Measurements from ENCODE around the gene CMIP. TPM values are rescaled to one million over a fixed set of nuclear protein-coding genes. Genes with fewer than 3 reads are reported as not detected.

Gene CMIP
- total RNA-seq, 1 donor from 2014 or later: 19.1 TPM

DNA sequence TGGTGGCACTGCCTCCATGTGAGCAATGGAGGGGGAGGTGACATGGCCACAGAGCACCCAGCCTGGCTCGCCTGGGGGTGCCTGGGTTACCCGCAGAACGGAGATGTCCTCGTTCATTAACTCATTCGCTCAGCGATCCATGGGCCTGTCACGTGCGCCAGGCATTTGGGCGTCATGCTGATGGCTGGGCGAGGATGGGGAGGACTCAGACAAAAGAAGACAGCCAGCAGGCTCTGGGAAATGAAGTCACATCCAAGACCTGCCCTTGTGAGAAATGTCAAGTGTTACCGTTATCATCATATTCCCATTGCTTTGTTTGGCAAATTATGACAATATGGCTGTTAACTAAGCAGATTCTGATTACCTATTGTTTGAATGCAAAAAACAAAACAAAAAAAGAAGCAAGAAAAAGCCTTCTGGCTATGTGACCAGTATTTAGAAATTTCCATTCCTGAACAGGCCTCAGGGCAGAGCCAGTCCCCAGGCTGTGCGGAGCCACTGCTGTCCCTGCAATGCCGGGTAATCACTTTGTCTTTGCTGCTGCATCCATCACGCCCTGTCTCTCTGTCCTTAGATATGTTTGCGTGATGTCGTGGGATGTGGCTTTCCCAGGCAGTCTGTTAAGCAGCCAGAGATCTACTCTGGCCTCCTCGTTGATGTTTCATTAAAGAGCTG lies 57.9 kb downstream of the CMIP start:
- TF ChIP-seq, protein P1, sequence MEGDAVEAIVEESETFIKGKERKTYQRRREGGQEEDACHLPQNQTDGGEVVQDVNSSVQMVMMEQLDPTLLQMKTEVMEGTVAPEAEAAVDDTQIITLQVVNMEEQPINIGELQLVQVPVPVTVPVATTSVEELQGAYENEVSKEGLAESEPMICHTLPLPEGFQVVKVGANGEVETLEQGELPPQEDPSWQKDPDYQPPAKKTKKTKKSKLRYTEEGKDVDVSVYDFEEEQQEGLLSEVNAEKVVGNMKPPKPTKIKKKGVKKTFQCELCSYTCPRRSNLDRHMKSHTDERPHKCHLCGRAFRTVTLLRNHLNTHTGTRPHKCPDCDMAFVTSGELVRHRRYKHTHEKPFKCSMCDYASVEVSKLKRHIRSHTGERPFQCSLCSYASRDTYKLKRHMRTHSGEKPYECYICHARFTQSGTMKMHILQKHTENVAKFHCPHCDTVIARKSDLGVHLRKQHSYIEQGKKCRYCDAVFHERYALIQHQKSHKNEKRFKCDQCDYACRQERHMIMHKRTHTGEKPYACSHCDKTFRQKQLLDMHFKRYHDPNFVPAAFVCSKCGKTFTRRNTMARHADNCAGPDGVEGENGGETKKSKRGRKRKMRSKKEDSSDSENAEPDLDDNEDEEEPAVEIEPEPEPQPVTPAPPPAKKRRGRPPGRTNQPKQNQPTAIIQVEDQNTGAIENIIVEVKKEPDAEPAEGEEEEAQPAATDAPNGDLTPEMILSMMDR (conservative IDR thresholded peaks at IDR 0.05; ENCODE audit: low read depth, low read length): no peak
- DNase-seq (ENCODE audit: low read depth): no peak
- H3K4me3 ChIP-seq (ENCODE audit: low read depth, low read length): no peak overlapping the region

DNA sequence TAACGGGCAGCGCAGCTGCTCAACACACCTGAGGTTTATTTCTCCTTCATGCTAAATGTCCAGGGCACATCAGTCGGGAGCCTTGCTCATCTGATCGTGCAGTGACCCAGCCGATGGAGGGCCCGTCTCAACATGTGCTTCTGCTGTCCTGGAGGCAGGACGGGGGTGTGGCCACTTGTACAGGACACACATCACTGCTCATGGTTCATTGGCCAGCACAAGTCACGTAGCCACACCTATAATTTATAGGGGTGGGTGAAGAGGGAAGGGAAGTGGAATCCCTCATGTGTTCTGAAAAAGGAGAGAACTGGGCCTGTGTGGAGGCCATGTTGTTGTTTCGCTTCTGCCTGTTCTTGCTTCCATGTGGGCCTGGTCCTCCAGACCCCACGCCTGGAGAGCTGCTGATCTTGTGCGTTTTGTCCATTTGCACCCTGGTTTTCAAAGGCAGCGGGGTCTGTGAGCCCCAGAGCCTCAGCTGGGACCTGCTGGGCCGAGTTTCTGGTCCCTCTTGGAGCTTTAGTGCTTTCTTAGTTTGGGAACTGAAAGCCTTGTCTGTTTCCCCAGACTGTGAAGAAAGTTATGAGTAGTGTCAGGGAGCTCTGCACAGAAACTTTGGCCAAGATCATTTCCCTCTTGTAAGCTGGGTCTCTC lies 60.5 kb downstream of the CMIP start:
- no peak for DNase-seq (ENCODE audit: low read depth)
- H3K4me3 ChIP-seq (ENCODE audit: low read depth, low read length): no peak overlapping the region
- TF ChIP-seq, protein P1 (conservative IDR thresholded peaks at IDR 0.05; ENCODE audit: low read depth, low read length): no peak

DNA sequence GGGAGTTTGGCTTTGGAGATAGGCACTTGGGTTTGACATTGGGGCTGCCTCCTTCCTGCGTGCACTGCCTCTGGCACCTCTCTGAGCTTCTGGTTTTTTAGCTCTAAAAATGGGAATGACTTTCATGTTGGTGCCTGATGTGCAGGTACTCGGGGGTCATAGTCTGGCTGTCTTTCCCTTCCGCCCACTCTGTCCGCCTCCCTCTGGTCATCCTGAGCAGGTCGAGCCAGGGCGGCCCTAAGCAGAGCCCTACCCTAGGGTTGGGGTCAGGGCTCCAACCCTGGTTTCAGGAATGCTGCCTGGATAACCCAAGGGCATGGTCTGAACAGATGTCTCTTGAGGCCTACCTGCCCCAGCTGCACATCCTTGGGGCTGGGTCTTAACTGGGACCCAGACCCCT lies 64.8 kb downstream of the CMIP start:
- H3K4me3 ChIP-seq (ENCODE audit: low read depth, low read length): no peak overlapping the region
- TF ChIP-seq, protein P1 (conservative IDR thresholded peaks at IDR 0.05; ENCODE audit: low read depth, low read length): no peak
- DNase-seq (ENCODE audit: low read depth): no peak

DNA sequence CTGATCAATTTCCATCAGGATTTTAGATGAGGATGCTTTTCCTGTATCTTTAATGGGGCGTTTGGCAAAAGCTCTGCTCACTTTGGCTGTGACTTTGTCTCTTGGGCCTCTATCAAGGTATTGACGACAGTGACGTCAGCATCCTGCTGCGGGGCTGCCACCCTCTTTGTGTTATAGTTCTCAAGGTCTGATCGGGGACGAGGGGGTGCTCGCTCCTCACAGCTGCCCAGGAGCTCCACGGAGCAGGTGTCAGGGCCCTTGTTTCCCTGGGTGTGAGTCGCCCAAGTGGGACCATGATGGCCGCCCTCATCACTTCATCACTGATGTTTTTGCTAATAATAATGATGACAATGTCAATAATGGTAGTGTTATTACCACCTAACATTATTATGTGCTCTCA lies 65.4 kb downstream of the CMIP start:
- DNase-seq (ENCODE audit: low read depth): no peak
- TF ChIP-seq, protein P1 (conservative IDR thresholded peaks at IDR 0.05; ENCODE audit: low read depth, low read length): no peak
- no peak overlapping the region for H3K4me3 ChIP-seq (ENCODE audit: low read depth, low read length)

DNA sequence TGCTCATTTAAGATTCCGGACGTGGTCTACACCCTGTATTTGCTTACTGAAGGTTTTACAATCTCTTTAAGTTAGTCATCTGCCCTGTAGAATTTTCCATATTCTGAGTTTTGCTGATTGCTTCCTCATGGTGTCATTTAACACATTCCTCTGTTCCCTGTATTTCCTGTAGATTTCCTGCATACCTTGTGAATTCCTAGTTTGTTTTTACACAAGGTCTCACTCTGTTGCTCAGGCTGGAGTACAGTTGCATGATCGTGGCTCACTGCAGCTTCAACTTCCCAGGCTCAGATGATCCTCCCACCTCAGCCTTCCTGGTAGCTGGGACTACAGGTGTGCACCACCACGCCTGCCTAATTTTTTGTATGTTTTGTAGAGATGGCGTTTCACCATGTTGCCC lies 66.8 kb downstream of the CMIP start:
- TF ChIP-seq, protein P1 (conservative IDR thresholded peaks at IDR 0.05; ENCODE audit: low read depth, low read length): no peak
- H3K4me3 ChIP-seq (ENCODE audit: low read depth, low read length): no peak overlapping the region
- DNase-seq (ENCODE audit: low read depth): no peak

DNA sequence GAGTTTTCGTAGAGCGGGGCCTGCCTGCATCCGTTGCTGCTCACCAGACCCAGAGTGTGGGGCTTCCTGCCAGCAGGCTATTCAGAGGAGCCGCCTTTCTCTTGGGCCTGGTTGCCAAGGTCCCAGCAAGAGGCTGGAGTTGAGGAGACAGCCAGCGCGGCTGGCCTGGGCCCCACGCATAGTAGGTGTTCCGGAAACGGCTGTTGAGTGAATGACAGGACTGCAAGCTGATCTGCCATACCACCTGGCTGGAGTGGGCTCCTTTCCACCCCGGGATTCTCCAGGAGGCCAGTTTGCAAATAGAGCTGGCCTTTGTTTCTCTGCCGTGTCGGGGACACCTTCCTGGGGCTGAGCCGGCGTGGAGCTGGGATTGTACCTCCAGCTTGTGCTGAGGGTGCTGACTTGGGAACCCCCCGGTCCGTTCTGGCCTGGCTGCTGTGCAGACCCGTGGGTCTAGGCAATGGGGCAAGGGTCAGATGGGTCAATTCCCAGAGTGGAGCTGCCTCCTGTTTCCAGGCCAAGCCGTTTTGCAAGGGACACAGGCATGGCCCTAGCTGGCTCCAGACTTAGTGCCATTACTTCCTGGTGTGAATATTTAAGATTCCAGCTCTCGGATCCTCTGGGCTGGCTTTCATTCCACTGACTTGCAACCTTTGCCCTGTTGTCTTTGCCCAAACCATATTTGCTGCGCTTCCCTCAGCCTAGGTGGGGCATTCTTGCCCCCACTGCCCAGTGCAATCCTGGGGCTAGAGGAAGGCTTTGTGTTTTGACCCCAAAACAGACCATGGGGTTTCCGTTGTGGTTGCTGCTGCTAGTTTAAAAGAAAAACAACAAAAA lies 68.8 kb downstream of the CMIP start:
- no peak for DNase-seq (ENCODE audit: low read depth)

More for the DNA sequence above, 68.8 kb downstream of the CMIP start:
- TF ChIP-seq, protein P1 (conservative IDR thresholded peaks at IDR 0.05; ENCODE audit: low read depth, low read length): no peak
- H3K4me3 ChIP-seq (ENCODE audit: low read depth, low read length): no peak overlapping the region
